NCI-H460 (cell line): ENCODE results near the gene FTO. TPM values are rescaled to one million over a fixed set of nuclear protein-coding genes. Genes with fewer than 3 reads are reported as not detected.
"Not testable (repeated sequence)": the region's sequence is repeated elsewhere in the genome, so short reads cannot be mapped to it uniquely, and the experiment has no call there.

Experiments
- DNase-seq: peaks from one replicate; pipeline ENCODE4 v3.0.0-alpha.2; 2016; ENCODE audit warnings: low read depth; ENCODE audit errors: extremely low read depth
- total RNA-seq: library from RNA; depleted of rRNA; stranded (reverse); fragments of >200 nt; shearing (Covaris generic); gene quantifications from 2 replicates; pipeline ENCODE4 v1.2.3, GENCODE V29; 2014

FTO gene
- total RNA-seq, 1 experiment from 2014 or later: 41.2 TPM

- peak; percentile 62 for DNase-seq
Measured at GRCh38 chr16:53817117-53817755, 113.3 kb downstream of the FTO start.

GRCh38 chr16:53817812-53818550 lies 114.0 kb downstream of the FTO start:
- DNase-seq: no peak

- no peak for DNase-seq
Measured at GRCh38 chr16:53821487-53821886, 117.5 kb downstream of the FTO start.

- DNase-seq: no peak
Measured at GRCh38 chr16:53821957-53822625, 118.1 kb downstream of the FTO start.

GRCh38 chr16:53822936-53823529 lies 119.1 kb downstream of the FTO start:
- DNase-seq: no peak

- DNase-seq: no peak
Measured at GRCh38 chr16:53826658-53827057, 122.7 kb downstream of the FTO start.

GRCh38 chr16:53827741-53828140 lies 123.8 kb downstream of the FTO start:
- no peak for DNase-seq

- DNase-seq: no peak
Measured at GRCh38 chr16:53829186-53829747, 125.3 kb downstream of the FTO start.

- no peak for DNase-seq
Measured at GRCh38 chr16:53832896-53833544, 129.1 kb downstream of the FTO start.

GRCh38 chr16:53836142-53836541 lies 132.2 kb downstream of the FTO start:
- DNase-seq: no peak

GRCh38 chr16:53836680-53837079 lies 132.7 kb downstream of the FTO start:
- no peak for DNase-seq

GRCh38 chr16:53837426-53837825 lies 133.5 kb downstream of the FTO start:
- DNase-seq: no peak

- no peak for DNase-seq
Measured at GRCh38 chr16:53839150-53839549, 135.2 kb downstream of the FTO start.

GRCh38 chr16:53840456-53840855 lies 136.5 kb downstream of the FTO start:
- no peak for DNase-seq

GRCh38 chr16:53841884-53842283 lies 137.9 kb downstream of the FTO start:
- no peak for DNase-seq

GRCh38 chr16:53843084-53843483 lies 139.1 kb downstream of the FTO start:
- DNase-seq: no peak

- DNase-seq: no peak
Measured at GRCh38 chr16:53844804-53845203, 140.8 kb downstream of the FTO start.

- DNase-seq: not testable (repeated sequence)
Measured at GRCh38 chr16:53846549-53846948, 142.6 kb downstream of the FTO start.

GRCh38 chr16:53846971-53847370 lies 143.0 kb downstream of the FTO start:
- DNase-seq: no peak

GRCh38 chr16:53848277-53848942 lies 144.5 kb downstream of the FTO start:
- DNase-seq: no peak
